HPDE6-E6E7 (cell line): ENCODE data around the gene BPHL.
"Not testable (repeated sequence)": the region's sequence is repeated elsewhere in the genome, so short reads cannot be mapped to it uniquely, and the experiment has no call there.

Source experiments
- DNase-seq: peaks from one replicate; pipeline ENCODE4 v3.0.0; 2011; ENCODE audit warnings: missing footprints; ENCODE audit errors: extremely low spot score

The BPHL gene

DNA sequence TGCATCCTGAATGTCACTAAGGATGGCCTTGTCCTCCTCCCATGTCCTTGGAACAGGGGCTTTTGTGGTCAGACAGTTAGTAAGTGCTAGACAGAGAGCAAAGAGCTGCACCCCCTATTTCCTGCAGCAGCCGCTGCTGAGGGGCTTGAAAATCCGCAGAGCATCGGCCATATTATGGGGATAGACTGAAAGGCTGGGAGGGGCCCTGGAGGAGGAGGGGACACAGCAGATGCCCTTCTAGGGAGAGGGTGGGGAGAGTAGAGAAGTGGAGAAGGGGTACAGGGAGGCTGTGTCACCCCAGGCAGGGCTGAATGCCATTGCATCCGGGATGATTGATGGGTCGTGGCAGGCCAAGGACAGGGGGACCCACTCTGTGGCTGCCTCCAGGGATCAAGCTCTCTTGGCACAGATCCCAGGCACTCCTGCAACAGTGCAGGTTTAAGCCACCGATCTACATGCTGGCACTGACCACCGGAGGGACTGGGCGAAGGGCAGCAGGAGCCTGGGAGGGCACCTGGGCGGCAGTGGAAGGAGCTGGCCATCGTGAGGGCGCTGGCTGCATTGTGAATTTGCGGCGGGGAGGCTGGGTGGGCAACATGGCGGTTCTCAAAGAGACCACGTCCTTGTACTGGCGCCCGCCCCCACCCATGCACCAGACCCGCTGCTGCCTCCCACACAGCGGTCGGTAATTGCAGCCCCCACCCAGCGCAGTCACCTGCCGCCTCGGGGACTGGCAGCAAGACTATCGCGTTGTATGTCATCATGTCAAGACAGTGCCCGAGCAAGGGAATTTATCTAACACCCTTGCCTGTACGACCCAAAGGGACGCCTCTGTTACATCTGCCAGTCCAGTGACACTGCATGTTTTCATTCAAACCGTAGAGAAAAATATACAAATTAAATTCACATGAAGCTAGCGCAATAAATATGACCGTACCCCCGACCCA, 37.9 kb downstream of the BPHL start:
- not testable (repeated sequence) for DNase-seq

DNA sequence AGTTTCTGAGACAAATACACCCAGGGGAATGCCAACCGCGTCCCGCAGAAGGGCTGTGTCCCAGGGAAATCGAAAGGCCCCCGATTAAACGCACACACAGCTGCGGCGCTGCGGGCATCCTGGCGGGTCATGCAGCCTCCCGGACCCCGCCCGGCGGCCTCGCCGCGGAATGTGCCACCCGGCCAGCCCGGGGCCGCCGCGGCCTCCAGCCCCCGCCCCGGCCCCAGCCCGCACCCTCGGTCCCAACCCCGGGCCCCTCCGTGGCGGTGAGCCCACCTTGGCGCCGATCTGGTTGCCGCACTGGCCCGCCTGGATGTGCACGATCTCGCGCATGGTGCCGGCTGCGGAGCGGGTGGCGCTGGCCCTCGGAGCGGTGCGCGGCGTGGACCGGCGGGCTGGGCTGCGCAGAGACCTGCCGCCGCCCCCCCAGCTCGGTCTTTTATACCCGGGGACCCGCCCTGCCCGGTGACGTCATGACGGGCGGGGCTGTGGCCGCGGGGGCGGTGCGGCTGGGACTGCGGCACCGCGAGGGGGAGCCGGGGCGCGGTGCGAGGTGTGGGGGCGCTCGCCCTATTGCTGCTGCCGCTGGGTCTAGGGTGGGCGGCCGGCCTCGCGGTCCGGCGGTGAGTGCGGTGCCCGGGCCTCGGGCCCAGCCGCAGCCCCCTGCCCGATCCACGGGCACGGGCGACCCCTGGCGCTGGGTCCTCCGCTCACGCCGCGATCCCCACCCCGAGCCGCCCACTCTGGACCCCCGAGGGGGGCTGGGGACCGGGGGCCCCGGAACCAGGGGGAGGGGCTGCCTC, 38.8 kb downstream of the BPHL start, which contains the start of gene TUBB2A:
Gene TUBB2A, minus strand, starts transcription at position 414 of the 803 bp plus-strand sequence. Its CDS starts 81 bp downstream, at position 333.
- DNase-seq = peak; percentile 77

DNA sequence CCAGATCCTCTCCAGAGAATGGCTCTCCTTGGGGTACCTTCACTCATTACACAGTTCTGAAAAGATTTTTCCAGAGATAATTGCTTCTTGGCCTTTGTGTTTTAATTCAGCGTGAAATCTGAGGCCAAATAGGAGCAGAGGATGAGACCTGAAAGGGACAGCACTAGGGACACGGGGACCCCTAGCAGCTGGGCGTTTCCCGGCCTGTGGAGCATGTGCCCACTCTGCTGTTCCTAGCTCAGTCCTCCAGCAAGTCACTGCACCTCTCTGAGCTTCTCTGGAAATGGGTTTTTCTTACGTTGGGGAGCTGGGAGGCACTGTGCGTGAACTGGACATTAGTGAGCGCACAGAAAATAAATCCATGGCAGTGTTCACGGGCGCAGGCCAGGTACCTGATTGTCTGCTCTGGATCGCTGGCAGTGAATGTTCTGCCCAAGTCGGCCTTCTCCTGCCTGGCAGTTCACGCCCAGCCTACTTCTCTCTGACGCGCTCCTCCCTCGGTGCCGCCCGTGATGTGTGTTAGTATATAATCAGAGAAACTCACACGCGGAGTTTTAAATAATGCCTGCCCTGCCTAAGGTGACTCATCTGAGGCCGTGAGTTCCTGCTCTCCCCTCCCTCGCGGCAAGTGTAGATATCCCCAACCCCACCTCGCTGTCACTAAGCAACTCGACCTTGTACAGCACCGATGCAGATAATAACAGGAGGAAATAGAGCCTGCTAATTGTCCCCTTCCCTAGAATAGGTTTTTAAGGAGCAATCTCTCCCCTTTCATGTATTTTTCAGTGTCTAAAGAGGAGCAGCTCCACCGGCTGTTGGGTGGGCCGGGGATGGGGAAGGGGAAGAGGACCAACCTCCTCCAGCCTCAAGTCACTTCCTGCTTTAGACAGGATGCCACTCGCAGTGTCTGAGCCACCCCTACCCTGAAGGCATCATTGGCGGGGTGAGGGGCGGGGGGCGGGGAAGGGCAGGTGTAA, 41.6 kb downstream of the BPHL start:
- peak; percentile 85 for DNase-seq

DNA sequence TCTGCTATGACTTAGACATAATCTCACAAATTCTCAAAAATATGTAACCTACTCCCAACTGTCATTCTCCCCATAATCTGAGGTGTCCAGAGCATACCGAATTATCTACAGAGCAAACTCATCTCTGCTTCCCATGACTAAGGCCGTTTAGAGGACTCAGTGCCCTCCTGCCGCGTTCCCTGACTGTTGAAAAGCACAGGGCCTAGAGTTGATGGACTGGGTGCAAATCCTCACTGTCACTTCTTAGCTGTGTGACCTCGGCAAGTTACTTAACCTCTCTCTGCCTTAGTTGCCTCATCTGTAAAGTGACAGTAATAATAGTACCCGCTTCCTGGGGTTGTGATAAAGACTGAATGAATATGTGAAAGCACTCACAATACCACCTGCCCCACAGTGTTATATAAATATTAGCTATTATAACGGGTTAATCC, 43.6 kb downstream of the BPHL start:
- no peak for DNase-seq

DNA sequence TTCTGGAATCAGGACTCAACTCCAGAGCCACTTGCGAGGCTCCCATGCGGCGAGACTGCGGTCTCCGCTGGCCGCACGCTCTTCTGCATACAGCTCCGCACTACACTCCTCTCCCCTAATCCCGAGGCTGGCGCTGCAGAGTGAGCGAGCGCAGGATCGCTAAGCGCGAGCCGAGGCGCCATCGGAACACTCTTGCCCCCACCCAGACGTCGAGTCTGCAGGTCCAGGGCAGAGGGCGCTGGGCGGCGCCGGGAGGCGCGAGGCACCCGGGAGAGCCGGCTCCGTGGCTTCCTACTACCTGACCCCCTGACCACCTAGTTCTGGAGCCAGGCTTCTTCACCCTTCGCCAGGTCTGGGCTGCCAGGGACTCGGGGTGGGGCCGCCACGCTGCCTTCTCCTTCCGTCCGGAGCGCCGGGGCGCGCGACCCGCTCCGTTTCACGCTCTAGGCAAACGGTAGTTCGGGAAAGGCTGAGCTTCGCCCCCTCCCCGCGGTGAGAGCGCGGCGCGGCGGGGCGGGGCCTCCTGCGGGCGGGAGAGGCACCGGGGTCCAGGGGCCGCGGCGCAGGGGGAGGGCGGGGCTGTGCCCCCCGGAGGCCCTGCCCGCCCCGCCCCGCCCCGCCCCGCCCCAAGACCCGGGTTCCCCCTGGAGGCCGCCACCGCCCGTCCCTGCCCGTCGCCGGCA, 44.2 kb downstream of the BPHL start:
- no peak for DNase-seq

DNA sequence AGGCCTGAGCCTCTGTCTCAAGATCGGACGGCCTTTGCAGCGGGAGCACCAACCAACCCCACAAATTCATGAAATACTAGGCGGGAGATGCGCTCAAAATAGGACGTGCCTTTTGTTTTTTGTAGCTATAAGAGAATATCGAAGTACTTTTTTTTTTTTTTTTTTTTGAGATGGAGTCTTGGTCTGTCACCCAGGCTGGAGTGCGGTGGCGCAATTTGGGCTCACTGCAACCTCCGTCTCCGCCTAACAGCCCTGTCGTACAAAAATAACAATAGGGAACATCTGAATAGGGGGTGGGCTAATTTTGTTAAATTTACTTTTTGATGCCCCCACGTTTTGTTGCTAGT, 44.7 kb downstream of the BPHL start:
- no peak for DNase-seq

DNA sequence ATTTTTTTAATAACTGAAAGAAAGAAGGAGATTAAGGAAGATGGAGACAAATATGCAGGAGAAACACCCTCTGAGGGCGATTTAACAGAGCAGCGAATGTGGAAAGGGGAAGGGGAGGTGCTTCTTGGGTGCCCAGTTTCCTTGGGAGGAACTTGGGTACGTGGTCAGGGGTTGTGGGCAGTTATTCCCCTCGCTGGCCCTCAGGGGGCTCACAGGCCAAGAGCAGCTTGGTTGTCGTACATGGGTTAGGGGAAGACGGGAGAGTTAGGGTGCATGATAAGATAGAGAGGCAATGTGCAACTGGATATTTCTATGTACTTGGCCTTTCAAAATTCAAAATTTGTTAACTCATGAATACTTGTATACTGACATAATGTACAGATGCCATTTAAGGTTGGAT, 45.9 kb downstream of the BPHL start:
- DNase-seq = no peak

DNA sequence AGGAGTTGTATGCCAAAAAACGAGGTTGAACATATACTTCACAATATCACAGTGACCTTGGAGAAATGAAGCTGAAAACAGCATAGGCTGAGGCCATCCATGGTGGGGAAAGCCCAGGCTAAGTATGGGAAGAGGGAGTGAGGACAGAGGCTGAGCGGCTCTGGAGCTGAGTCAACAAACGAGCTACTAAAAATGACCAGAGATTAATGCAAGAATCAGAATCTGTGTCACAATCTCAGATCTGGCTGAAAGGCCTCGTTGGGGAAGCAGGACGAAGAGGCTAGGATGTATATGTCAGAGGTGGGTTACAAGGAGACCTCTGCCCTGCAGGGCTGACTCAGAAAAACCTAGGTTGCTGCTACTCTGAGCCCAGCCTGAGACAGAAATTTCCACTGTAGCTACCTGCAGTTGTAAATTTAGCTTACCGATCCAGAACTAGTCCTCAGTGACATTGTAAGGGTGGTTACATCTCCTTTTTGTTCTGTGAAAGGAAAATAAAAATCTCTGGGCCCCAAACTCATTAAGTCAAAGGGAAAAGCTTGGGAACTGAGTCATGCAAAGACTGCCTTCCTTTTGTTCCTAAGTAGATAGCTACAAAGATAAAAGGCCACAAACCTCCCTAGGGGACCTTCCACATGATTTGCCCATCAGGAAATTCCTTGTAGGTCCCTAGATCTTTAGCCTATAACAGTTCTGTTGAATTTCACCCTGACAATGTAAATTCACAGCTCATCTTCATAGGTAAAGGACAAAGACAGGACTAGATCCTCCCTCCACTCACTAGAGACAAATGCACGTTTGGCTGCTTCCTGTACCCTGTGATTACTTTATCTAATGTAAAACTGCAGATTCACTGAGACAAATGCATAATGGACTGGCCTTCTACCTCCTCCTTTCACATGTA, 47.4 kb downstream of the BPHL start:
- DNase-seq = no peak

DNA sequence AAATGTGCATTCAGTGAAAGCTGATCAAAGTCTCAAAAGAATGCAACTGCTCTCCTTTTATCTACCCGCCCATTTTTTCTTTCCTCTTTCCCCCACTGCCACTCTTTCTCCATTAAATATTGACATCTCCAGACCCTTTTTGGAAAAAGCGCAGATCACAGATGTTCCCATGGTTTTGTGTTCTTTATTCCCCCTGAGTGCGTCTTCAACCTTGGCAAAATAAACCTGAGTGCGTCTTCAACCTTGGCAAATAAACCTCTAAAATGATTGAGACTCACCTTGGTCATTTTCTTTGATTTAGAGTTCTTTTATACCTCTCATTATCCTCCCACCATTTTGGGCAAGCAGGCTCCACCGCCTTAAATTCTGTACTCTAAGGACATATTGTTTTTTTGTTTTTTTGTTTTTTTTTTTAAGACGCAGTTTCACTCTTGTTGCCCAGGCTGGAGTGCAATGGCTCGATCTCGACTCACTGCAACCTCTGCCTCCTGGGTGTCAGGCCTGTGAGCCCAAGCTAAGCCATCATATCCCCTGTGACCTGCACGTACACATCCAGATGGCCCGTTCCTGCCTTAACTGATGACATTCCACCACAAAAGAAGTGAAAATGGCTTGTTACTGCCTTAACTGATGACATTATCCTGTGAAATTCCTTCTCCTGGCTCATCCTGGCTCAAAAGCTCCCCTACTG, 48.2 kb downstream of the BPHL start:
- DNase-seq = not testable (repeated sequence)

DNA sequence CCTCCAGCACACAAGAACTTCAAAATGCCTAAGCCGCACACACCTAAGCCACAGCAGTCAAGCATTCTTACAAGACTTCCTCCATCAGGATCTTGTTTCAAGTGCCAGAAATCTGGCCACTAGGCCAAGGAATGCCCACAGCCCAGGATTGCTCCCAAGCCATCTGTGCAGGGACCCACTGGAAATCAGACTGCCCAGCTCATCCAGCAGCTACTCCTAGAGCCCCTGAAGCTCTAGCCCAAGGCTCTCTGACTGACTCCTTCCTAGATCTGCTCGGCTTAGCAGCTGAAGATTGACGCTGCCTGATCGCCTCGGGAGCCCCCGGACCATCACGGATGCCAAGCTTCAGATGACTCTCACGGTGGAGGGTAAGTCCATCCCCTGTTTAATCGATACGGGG, 49.5 kb downstream of the BPHL start:
- not testable (repeated sequence) for DNase-seq

DNA sequence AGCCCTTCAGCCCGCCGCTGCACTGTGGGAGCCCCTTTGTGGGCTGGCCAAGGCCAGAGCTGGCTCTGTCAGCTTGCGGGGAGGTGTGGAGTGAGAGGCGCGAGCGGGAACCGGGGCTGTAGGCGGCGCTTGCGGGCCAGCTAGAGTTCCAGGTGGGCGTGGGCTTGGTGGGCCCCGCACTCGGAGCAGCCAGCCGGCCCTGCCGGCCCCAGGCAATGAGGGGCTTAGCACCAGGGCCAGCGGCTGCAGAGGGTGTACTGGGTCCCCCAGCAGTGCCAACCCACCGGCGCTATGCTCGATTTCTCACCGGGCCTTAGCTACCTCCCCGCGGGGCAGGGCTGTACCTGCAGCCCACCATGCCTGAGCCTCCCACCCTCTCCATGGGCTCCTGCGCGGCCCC, 52.2 kb downstream of the BPHL start:
- not testable (repeated sequence) for DNase-seq

DNA sequence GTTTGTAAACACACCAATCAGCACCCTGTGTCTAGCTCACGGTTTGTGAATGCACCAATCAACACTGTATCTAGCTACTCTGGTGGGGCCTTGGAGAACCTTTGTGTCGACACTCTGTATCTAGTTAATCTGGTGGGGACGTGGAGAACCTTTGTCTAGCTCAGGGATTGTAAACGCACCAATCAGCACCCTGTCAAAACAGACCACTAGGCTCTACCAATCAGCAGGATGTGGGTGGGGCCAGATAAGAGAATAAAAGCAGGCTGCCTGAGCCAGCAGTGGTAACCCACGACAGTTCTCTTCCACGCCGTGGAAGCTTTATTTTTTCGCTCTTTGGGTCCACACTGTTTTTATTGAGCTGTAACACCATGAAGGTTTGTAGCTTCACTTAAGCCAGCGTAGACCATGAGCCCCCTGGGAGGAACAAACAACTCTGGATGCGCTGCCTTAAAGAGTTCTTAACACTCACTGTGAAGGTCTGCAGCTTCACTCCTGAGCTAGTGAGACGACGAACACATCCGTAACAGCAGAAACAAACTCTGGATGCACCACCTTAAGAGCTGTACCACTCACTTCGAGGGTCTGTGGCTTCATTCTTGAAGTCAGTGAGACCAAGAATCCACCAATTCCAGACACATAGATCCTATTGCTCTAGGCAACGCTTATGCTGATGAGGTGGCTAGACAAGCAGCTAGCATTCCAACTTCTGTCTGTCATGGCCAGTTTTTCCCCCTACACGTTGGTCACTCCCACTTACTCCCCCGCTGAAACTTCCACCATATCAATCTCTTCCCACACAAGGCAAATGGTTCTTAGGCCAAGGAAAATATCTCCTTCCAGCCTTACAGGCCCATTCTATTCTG, 53.0 kb downstream of the BPHL start:
- not testable (repeated sequence) for DNase-seq

DNA sequence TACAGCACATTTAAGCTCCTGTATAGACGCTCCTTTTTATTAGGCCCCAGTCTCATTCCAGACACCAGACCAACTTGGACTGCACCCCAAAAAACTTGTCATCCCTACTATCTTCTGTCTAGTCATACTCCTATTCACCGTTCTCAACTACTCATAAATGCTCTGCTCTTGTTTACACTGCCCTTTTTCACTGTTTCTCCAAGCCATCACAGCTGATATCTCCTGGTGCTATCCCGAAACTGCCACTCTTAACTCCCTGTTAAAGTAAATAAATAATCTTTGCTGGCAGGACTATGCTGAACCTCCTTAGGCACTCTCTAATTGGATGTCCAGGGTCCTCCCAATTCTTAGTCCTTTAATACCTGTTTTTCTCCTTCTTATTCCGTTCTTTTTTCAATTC, 54.3 kb downstream of the BPHL start:
- not testable (repeated sequence) for DNase-seq

DNA sequence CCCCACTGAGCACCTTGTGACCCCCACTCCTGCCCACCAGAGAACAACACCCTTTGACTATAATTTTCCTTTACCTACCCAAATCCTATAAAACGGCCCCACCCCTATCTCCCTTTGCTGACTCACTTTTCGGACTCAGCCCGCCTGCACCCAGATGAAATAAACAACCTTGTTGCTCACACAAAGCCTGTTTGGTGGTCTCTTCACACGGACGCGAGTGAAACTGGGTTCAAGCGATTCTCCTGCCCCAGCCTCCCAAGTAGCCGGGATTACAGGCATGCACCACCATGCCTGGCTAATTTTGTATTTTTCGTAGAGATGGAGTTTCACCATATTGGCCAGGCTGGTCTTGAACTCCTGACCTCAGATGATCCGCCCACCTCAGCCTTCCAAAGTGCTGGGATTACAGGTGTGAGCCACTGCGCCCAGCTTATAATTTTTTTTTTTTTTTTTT, 55.2 kb downstream of the BPHL start:
- not testable (repeated sequence) for DNase-seq

DNA sequence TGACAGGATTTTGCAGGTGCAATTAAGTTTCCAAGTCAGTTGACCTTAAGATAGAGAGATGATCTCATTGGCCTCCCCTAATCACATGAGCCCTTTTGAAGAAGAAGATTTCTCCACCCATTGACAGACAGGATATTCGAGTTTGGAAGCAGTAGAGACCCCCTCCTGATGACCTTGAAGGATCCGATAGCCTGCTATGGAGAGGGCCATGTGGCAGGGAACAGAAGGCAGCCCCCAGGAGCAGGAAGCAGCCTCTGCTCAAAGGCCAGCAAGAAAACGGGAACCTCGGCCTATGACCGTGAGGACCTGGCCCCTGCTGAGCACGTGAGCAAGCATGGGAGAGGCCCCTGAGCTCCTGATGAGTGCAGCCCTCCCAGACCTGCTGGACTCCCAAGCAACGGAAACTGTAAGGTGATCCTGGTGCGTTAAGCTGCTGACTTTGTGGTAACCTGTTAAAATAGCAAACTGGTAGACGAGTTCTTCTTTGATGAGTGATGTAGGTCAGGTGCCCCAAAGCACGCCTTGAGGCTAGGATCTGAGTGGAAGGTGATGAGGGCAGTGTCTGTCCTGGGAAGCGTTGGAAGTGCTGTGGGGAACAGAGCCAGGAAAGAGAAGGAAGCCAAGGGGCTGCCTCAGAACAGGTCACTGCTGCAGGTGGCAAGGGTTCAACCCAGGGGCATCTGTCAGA, 57.3 kb downstream of the BPHL start:
- DNase-seq = no peak

DNA sequence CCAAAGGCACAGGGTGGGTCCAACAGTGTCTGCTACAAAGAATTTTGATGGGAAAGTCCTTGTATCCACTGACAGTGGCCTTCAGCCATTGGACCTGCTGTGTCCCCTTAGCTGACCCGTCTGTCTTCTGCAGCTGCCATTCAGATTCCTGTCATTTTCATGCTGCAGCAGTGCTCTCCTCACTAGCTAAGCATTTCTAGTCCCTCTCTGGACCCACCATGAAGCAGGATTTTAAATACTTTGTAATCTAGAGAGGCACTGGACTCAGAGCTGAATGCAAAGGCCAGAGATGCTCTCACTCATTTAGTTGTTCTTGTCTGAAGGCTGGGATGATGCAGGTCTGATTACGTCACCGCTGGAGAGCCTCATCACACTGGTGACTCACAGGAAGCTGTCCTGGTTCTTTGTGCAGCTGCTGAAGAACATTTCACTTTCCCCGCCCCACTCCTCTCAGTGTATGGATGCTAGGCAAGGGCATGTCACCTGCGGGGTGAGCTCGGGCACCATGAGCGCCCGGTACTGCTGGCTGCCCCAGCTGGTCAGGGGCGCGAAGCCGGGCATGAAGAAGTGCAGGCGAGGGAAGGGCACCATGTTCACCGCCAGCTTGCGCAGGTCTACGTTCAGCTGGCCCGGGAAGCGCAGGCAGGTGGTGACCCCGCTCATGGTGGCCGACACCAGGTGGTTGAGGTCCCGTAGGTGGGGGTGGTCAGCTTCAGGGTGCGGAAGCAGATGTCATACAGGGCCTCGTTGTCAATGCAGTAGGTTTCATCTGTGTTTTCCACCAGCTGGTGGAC, 58.2 kb downstream of the BPHL start:
- DNase-seq = peak; percentile 79

DNA sequence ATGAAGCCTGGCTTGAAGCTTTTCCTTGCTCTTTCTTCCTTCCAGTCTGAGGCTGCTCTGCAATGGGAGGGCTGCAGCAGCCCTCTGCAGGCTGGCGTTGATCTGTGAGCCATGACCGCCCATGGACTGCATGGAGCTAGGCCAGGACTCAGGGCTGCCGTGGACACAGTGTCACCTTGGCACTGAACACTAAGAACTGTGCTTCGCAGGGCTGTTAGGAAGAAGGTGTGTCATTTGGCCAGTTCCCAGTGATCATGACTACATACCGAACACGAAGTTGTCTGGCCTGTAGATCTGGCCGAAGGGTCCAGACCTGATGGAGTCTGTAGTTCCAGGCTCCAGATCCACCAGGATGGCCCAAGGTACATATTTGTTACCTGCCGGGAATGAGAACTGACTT, 60.2 kb downstream of the BPHL start:
- DNase-seq = not testable (repeated sequence)
